ENCODE measurements around the gene EIF3I. TPM values are rescaled to one million over a fixed set of nuclear protein-coding genes. Genes with fewer than 3 reads are reported as not detected.

The EIF3I gene
- total RNA-seq, 1 experiment from 2014 or later, result 222 TPM

GRCh38 chr1:32223683-32224082 lies 1.5 kb downstream of the EIF3I start:
- Histone ChIP-seq H3K9me3 (ENCODE audit: control insufficient read depth, low read depth, low read length) (no peaks in the 10 kb centered on the region), H3K4me1 (ENCODE audit: insufficient read depth, low read length) (peaks cover 7% of the 10 kb centered on the region; the same call in 1 of the 2 replicates), H3K79me2 (ENCODE audit: insufficient read depth, low read length) (peaks cover 3% of the 10 kb centered on the region; the same call in 1 of the 2 replicates), H4K20me1 (ENCODE audit: control insufficient read depth, insufficient read depth, insufficient read length) (no peaks in the 10 kb centered on the region), H2BK12ac (ENCODE audit: insufficient read length, low read depth, low read length) (no peak overlapping the region), H2BK120ac (ENCODE audit: low read depth, low read length, poor library complexity, severe bottlenecking) (no peak overlapping the region), H3K79me1 (ENCODE audit: insufficient read depth, low read depth, low read length, poor library complexity, severe bottlenecking) (no peaks in the 10 kb centered on the region), H2BK15ac (ENCODE audit: low read depth, low read length) (no peak overlapping the region), H2BK5ac (ENCODE audit: insufficient read length, low read length) (no peak overlapping the region), H3K27me3 (ENCODE audit: insufficient read depth, low read length) (no peaks in the 10 kb centered on the region), H2BK20ac (ENCODE audit: low read depth, low read length, poor library complexity, severe bottlenecking) (no peak overlapping the region), H3T11ph (ENCODE audit: low read length) (no peak overlapping the region), H3K4ac (ENCODE audit: low read depth, low read length) (no peak overlapping the region), H2AK5ac (ENCODE audit: insufficient read length, low read length) (no peak overlapping the region), H3K18ac (ENCODE audit: insufficient read length, low read depth, low read length) (no peak overlapping the region), H3K23me2 (ENCODE audit: insufficient read length, low read depth, low read length, poor library complexity, severe bottlenecking) (peaks cover 7% of the 10 kb centered on the region), H3K27ac (ENCODE audit: insufficient read length, low read depth, low read length) (no peak overlapping the region), H3K23ac (ENCODE audit: insufficient read length, low read depth, low read length) (no peak overlapping the region), H4K8ac (replicated peaks; ENCODE audit: insufficient read length, low read depth, low read length) (peak overlapping the region; percentile 55), H3K56ac (ENCODE audit: insufficient read length, low read depth, low read length) (no peak overlapping the region), H3K9ac (ENCODE audit: extremely low read depth, insufficient read length, low read length) (no peak overlapping the region), H4K5ac (ENCODE audit: insufficient read length, low read depth, low read length) (no peak overlapping the region), H3K4me2 (ENCODE audit: insufficient read depth, insufficient read length, low read length) (no peak overlapping the region), H2AFZ (ENCODE audit: low read length) (no peak overlapping the region), H4K91ac (ENCODE audit: insufficient read length, low read depth, low read length) (no peak overlapping the region), H3K14ac (ENCODE audit: insufficient read depth, low read length) (no peak overlapping the region)
- Mint-ChIP-seq H3K27ac (peak overlapping the region in 2 of 3 experiments; percentile 47 to 79; a peak in 2 of 7 replicates), H3K27me3 (ENCODE audit: low read depth) (no peaks in the 10 kb centered on the region), H3K4me1 (peaks cover 17 to 25% of the 10 kb centered on the region in 2 experiments), H3K4me3 (peak overlapping the region; percentile 98), H3K36me3 (ENCODE audit: insufficient read depth in 1 of 3, low read depth in 3 of 3) (peaks cover 35 to 56% (median 52%) of the 10 kb centered on the region in 3 experiments), H3K9me3 (no peaks in the 10 kb centered on the region)
- no peak for DNase-seq
- no peak for TF ChIP-seq CTCF (conservative IDR thresholded peaks at IDR 0.05)
- no CpG with 5 or more reads among the region's 3 CpGs for WGBS (ENCODE audit: extremely low coverage, insufficient read length, low lambda C conversion rate)

All from H9 (cell line).